Measurements from ENCODE around the gene MCIDAS.

MCIDAS gene

GRCh38 chr5:55234121-55234700, 7.1 kb upstream of the MCIDAS start:
- TF ChIP-seq, protein P1, sequence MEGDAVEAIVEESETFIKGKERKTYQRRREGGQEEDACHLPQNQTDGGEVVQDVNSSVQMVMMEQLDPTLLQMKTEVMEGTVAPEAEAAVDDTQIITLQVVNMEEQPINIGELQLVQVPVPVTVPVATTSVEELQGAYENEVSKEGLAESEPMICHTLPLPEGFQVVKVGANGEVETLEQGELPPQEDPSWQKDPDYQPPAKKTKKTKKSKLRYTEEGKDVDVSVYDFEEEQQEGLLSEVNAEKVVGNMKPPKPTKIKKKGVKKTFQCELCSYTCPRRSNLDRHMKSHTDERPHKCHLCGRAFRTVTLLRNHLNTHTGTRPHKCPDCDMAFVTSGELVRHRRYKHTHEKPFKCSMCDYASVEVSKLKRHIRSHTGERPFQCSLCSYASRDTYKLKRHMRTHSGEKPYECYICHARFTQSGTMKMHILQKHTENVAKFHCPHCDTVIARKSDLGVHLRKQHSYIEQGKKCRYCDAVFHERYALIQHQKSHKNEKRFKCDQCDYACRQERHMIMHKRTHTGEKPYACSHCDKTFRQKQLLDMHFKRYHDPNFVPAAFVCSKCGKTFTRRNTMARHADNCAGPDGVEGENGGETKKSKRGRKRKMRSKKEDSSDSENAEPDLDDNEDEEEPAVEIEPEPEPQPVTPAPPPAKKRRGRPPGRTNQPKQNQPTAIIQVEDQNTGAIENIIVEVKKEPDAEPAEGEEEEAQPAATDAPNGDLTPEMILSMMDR (IDR thresholded peaks at IDR 0.05; ENCODE audit: insufficient read depth, low read depth, low read length, missing control alignments): no peak
- no peak for DNase-seq (ENCODE audit: low read depth)

GRCh38 chr5:55232985-55233928, 6.1 kb upstream of the MCIDAS start, which contains the start of gene CCNO:
Gene CCNO (minus strand): TSS chr5:55233608. CDS start chr5:55233523, 85 bp downstream.
- peak within 1 kb of the TSS; percentile 57 for H3K4me3 ChIP-seq (ENCODE audit: low read depth, low read length)
- DNase-seq (ENCODE audit: low read depth): peak; percentile 69
- TF ChIP-seq, protein P1 (IDR thresholded peaks at IDR 0.05; ENCODE audit: insufficient read depth, low read depth, low read length, missing control alignments): no peak

More at GRCh38 chr5:55234121-55234700, 7.1 kb upstream of the MCIDAS start:
- H3K4me3 ChIP-seq (ENCODE audit: low read depth, low read length): peak overlapping the region; percentile 57

DNA sequence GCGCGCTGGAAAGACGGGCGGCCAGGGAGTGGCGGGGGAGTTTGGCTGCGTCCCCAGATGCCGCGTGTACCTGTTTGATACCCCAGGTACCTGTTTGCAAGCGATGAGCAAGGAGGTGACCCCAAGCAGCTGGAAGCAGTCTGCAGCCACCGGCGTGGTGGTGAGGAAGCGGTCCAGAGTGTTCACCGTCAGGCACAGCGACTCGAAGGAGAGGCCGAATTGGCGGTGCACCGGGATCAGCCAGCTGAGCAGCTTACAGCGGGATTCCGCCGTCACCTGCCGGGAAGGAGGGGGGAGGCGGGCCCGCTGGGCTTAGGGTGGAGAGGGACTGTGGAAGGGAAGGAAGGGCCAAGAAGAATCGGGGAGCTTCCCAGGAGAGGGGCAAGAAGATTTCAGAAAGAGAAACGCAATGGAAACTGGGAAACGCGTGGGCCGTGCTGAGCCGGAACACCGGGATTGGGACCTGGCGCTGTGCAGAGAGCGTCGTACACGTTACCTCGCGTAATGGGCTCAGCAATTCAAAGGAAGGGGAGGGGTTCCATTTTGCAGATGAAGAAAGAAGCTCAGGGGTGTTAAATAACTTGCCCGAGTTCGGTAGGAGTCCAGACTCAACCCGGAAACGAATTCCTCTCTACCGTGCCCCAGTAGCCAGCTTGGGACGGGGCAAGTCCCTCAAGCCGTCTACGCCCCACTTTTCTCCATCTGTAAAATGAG, 5.3 kb upstream of the MCIDAS start:
- H3K4me3 ChIP-seq (ENCODE audit: low read depth, low read length): peak overlapping the region; percentile 57
- DNase-seq (ENCODE audit: low read depth): no peak
- TF ChIP-seq, protein P1 (IDR thresholded peaks at IDR 0.05; ENCODE audit: insufficient read depth, low read depth, low read length, missing control alignments): no peak

DNA sequence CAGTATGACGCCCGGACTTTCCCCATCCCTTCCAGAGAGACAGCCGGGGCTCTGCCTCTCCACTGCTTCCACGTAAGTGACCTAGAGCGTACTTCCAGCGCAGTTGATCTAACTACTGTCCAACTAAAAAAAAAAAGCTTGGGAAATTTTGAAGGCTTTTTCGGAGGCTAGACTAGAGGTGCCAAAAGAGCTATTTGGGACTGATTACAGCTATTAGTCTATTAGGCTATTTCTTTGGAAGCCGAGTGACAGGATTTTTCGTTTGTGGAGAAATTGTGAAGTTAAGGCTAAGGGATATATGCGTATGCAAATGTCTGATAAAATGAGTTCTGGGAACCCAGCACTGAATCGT, 4.8 kb upstream of the MCIDAS start:
- TF ChIP-seq, protein P1 (IDR thresholded peaks at IDR 0.05; ENCODE audit: insufficient read depth, low read depth, low read length, missing control alignments): no peak
- H3K4me3 ChIP-seq (ENCODE audit: low read depth, low read length): no peak overlapping the region
- DNase-seq (ENCODE audit: low read depth): no peak

GRCh38 chr5:55231029-55231918, 4.2 kb upstream of the MCIDAS start:
- TF ChIP-seq, protein P1 (IDR thresholded peaks at IDR 0.05; ENCODE audit: insufficient read depth, low read depth, low read length, missing control alignments): no peak
- no peak overlapping the region for H3K4me3 ChIP-seq (ENCODE audit: low read depth, low read length)
- no peak for DNase-seq (ENCODE audit: low read depth)

GRCh38 chr5:55230086-55230629, 3.0 kb upstream of the MCIDAS start:
- peak; percentile 16 for DNase-seq (ENCODE audit: low read depth)
- TF ChIP-seq, protein P1 (IDR thresholded peaks at IDR 0.05; ENCODE audit: insufficient read depth, low read depth, low read length, missing control alignments): no peak
- no peak overlapping the region for H3K4me3 ChIP-seq (ENCODE audit: low read depth, low read length)
